ENCODE data around the gene SNRNP25. TPM values are rescaled to one million over a fixed set of nuclear protein-coding genes. Genes with fewer than 3 reads are reported as not detected.
"Not testable (repeated sequence)": the region's sequence is repeated elsewhere in the genome, so short reads cannot be mapped to it uniquely, and the experiment has no call there.

SNRNP25 gene
- total and polyA plus RNA-seq, 5 donors from 2014 or later, result 9.4 to 29.1 (median 19.3) TPM

DNA sequence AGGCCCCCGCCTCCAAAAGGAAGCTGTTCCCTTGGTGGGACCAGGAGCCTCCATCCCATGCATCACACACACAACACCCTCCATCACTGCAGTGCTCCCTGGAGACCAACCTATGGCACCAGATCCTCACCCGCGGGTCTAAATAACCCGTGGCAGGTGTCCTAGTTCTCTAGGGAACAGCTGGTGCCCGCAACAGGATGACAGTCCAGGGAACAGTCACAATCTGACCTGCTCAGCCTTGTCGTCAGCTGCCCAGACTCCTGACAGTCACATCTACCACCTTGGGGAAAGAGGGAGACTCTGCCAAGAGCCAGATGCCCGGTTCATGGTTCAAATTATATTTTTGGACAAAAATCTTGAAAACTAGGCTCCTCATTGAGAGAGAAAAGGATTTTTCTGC is 23.0 kb upstream of the SNRNP25 start:
- H3K4me3 ChIP-seq (ENCODE audit: low read depth, low read length); ATAC-seq (ENCODE audit: low read depth in 2 of 2); H3K36me3 Mint-ChIP-seq; H3K4me3 Mint-ChIP-seq; H3K9me3 ChIP-seq (ENCODE audit: control insufficient read depth in 2 of 2, low read length in 2 of 2); H3K27ac ChIP-seq (ENCODE audit: insufficient read depth, low read length, poor library complexity, severe bottlenecking); H3K27ac Mint-ChIP-seq; H3K9me3 Mint-ChIP-seq; H3K36me3 ChIP-seq (ENCODE audit: control insufficient read depth, insufficient read depth, low read length); H3K4me1 Mint-ChIP-seq; DNase-seq; H3K27me3 ChIP-seq (ENCODE audit: control insufficient read depth, insufficient read depth, low read length); H3K27me3 Mint-ChIP-seq; H3K4me1 ChIP-seq (ENCODE audit: control insufficient read depth, insufficient read depth, low read length, poor library complexity, severe bottlenecking): not testable (repeated sequence)

DNA sequence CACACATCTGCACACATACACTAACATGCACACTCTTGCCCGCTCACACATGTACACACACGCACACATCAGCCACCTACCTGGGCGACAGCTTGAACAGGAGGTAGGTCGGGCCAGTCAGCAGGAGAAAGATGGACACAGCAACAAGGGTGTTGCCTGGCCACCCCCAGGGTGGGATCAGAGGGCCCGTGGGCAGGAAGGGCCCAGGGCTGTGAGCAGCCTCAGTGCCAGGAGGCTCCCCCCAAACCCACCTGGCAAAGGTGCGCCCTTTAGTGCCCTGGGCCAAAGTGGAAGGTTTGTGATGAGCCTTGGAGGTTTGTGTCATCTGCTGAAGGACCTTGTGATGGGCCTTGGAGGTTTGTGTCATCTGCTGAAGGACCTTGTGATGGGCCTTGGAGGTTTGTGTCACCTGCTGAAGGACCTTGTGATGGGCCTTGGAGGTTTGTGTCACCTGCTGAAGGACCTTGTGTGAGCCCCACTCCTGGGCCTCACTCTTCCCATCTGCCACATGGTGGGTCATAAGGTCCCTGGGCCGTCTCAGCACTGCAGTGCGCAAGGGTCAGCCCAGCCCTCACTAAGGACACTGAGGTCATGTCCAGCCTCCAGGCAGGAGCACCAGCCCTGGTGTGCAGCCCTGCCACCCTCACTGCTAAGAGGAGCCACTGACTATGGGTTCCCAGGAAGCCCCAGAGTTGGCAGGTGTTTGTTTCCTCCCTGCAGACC is 20.3 kb upstream of the SNRNP25 start:
- not testable (repeated sequence) for H3K27ac Mint-ChIP-seq; H3K4me3 Mint-ChIP-seq; H3K27me3 ChIP-seq (ENCODE audit: control insufficient read depth, insufficient read depth, low read length); H3K4me1 ChIP-seq (ENCODE audit: control insufficient read depth, insufficient read depth, low read length, poor library complexity, severe bottlenecking); H3K36me3 ChIP-seq (ENCODE audit: control insufficient read depth, insufficient read depth, low read length); H3K36me3 Mint-ChIP-seq; H3K9me3 Mint-ChIP-seq; H3K4me3 ChIP-seq (ENCODE audit: low read depth, low read length); H3K27ac ChIP-seq (ENCODE audit: insufficient read depth, low read length, poor library complexity, severe bottlenecking); DNase-seq; H3K27me3 Mint-ChIP-seq; H3K9me3 ChIP-seq (ENCODE audit: control insufficient read depth in 2 of 2, low read length in 2 of 2); ATAC-seq (ENCODE audit: low read depth in 2 of 2)
- H3K4me1 Mint-ChIP-seq, result peaks cover 0 to 22% (median 12%) of the 10 kb centered on the region in 4 donors

DNA sequence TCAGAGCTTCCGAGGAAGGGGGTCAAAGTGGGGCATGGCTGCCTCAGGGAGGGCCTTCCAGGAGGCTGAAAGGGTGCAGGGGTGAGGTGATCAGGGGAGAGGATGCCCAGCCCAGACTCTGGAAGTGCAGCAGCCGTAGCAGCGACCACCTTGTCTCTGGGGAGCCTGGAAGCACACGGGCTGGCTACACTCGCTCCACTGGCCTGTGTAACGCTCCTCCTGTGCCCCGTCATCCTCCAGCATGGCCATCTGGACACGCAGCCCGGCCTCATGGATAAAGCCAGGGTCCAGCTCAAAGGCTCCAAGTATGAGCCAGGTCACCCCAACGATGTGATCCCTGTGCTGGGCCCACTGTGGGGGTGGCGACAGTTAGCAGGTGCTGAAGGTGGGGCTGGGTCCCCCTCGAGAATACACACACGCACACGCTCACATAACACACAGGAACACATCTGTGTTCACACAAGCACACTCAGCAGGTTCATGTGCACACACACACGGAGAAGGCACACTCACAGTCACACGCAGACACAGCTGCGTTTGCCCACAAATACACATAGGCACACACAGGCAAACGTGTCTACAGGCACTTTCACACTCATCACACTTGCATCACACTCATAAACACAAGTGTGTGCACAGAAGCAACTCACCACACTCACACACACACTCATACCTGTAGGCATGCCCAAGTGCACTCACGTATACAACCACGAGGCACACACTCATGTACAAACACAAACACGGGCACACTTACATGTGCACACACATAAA is 19.6 kb upstream of the SNRNP25 start:
- peaks cover 4% of the 10 kb centered on the region for H3K36me3 Mint-ChIP-seq
- no peaks in the 10 kb centered on the region for H3K36me3 ChIP-seq (ENCODE audit: control insufficient read depth, insufficient read depth, low read length)
- DNase-seq (no peak), ATAC-seq (ENCODE audit: low read depth in 2 of 2) (no peak)
- no peak overlapping the region for H3K4me3 Mint-ChIP-seq
- H3K9me3 Mint-ChIP-seq, result no peaks in the 10 kb centered on the region
- no peaks in the 10 kb centered on the region for H3K27me3 Mint-ChIP-seq
- H3K9me3 ChIP-seq (ENCODE audit: control insufficient read depth in 2 of 2, low read length in 2 of 2), result no peaks in the 10 kb centered on the region
- H3K27ac Mint-ChIP-seq, result peak overlapping the region; percentile 9 to 66 (median 11)
- H3K4me1 Mint-ChIP-seq, result peaks cover 0 to 29% (median 18%) of the 10 kb centered on the region in 4 donors
- H3K27me3 ChIP-seq (ENCODE audit: control insufficient read depth, insufficient read depth, low read length), result no peaks in the 10 kb centered on the region
- H3K4me3 ChIP-seq (ENCODE audit: low read depth, low read length), result no peak overlapping the region
- peaks cover 12% of the 10 kb centered on the region for H3K4me1 ChIP-seq (ENCODE audit: control insufficient read depth, insufficient read depth, low read length, poor library complexity, severe bottlenecking)
- no peak overlapping the region for H3K27ac ChIP-seq (ENCODE audit: insufficient read depth, low read length, poor library complexity, severe bottlenecking)

DNA sequence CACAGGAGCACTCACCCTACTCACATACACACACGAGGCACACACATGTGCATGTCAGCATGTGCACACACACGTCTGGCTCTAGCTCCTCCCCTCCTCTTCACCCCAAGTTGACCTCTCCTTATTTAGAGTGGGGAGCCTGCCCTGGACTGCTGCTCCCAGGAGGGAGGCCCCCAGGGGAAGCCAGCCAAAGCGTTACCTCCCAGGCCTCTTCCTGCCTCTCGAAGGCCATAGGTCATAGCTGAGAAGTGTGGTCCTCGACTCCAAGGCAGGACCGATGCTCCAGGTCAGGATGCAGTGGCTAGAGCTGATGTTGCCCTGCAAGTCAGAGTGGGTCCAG is 19.0 kb upstream of the SNRNP25 start:
- no peak overlapping the region for H3K4me3 ChIP-seq (ENCODE audit: low read depth, low read length)
- no peaks in the 10 kb centered on the region for H3K36me3 ChIP-seq (ENCODE audit: control insufficient read depth, insufficient read depth, low read length)
- Mint-ChIP-seq H3K27ac (peak overlapping the region; percentile 9 to 66 (median 11)), H3K4me1 (peaks cover 0 to 35% (median 22%) of the 10 kb centered on the region in 4 donors), H3K27me3 (no peaks in the 10 kb centered on the region), H3K36me3 (peaks cover 4% of the 10 kb centered on the region), H3K4me3 (no peak overlapping the region), H3K9me3 (no peaks in the 10 kb centered on the region)
- H3K27ac ChIP-seq (ENCODE audit: insufficient read depth, low read length, poor library complexity, severe bottlenecking), result no peak overlapping the region
- H3K9me3 ChIP-seq (ENCODE audit: control insufficient read depth in 2 of 2, low read length in 2 of 2), result no peaks in the 10 kb centered on the region
- DNase-seq (no peak), ATAC-seq (ENCODE audit: low read depth in 2 of 2) (no peak)
- H3K4me1 ChIP-seq (ENCODE audit: control insufficient read depth, insufficient read depth, low read length, poor library complexity, severe bottlenecking), result peaks cover 17% of the 10 kb centered on the region
- H3K27me3 ChIP-seq (ENCODE audit: control insufficient read depth, insufficient read depth, low read length), result no peaks in the 10 kb centered on the region

- no peak for DNase-seq
- H3K27ac ChIP-seq (ENCODE audit: insufficient read depth, low read length, poor library complexity, severe bottlenecking), result no peak overlapping the region
- H3K27me3 ChIP-seq (ENCODE audit: control insufficient read depth, insufficient read depth, low read length), result no peaks in the 10 kb centered on the region
- H3K9me3 Mint-ChIP-seq, result no peaks in the 10 kb centered on the region
- H3K36me3 Mint-ChIP-seq, result peaks cover 4% of the 10 kb centered on the region
- no peaks in the 10 kb centered on the region for H3K36me3 ChIP-seq (ENCODE audit: control insufficient read depth, insufficient read depth, low read length)
- H3K4me3 Mint-ChIP-seq, result no peak overlapping the region
- peaks cover 0 to 39% (median 22%) of the 10 kb centered on the region in 4 donors for H3K4me1 Mint-ChIP-seq
- H3K4me1 ChIP-seq (ENCODE audit: control insufficient read depth, insufficient read depth, low read length, poor library complexity, severe bottlenecking), result peaks cover 19% of the 10 kb centered on the region
- H3K4me3 ChIP-seq (ENCODE audit: low read depth, low read length), result no peak overlapping the region
- H3K27ac Mint-ChIP-seq, result peak overlapping the region in 2 of 3 donors; percentile 11 to 20
- no peaks in the 10 kb centered on the region for H3K9me3 ChIP-seq (ENCODE audit: control insufficient read depth in 2 of 2, low read length in 2 of 2)
- H3K27me3 Mint-ChIP-seq, result no peaks in the 10 kb centered on the region
- no peak for ATAC-seq (ENCODE audit: low read depth in 2 of 2)
These were observed 18.5 kb upstream of the SNRNP25 start for GRCh38 chr16:35011-35677.

GRCh38 chr16:35678-36305 is 17.8 kb upstream of the SNRNP25 start:
- no peak overlapping the region for H3K4me3 Mint-ChIP-seq
- H3K27me3 Mint-ChIP-seq, result no peaks in the 10 kb centered on the region
- H3K27ac ChIP-seq (ENCODE audit: insufficient read depth, low read length, poor library complexity, severe bottlenecking), result no peak overlapping the region
- ATAC-seq (ENCODE audit: low read depth in 2 of 2), result no peak
- H3K27me3 ChIP-seq (ENCODE audit: control insufficient read depth, insufficient read depth, low read length), result no peaks in the 10 kb centered on the region
- H3K9me3 Mint-ChIP-seq, result no peaks in the 10 kb centered on the region
- no peaks in the 10 kb centered on the region for H3K9me3 ChIP-seq (ENCODE audit: control insufficient read depth in 2 of 2, low read length in 2 of 2)
- DNase-seq, result no peak
- H3K36me3 ChIP-seq (ENCODE audit: control insufficient read depth, insufficient read depth, low read length), result no peaks in the 10 kb centered on the region
- peak overlapping the region in 2 of 3 donors; percentile 62 to 67 for H3K27ac Mint-ChIP-seq
- peaks cover 0 to 40% (median 22%) of the 10 kb centered on the region in 4 donors for H3K4me1 Mint-ChIP-seq
- H3K4me3 ChIP-seq (ENCODE audit: low read depth, low read length), result no peak overlapping the region
- H3K36me3 Mint-ChIP-seq, result peaks cover 4% of the 10 kb centered on the region
- H3K4me1 ChIP-seq (ENCODE audit: control insufficient read depth, insufficient read depth, low read length, poor library complexity, severe bottlenecking), result peaks cover 19% of the 10 kb centered on the region

DNA sequence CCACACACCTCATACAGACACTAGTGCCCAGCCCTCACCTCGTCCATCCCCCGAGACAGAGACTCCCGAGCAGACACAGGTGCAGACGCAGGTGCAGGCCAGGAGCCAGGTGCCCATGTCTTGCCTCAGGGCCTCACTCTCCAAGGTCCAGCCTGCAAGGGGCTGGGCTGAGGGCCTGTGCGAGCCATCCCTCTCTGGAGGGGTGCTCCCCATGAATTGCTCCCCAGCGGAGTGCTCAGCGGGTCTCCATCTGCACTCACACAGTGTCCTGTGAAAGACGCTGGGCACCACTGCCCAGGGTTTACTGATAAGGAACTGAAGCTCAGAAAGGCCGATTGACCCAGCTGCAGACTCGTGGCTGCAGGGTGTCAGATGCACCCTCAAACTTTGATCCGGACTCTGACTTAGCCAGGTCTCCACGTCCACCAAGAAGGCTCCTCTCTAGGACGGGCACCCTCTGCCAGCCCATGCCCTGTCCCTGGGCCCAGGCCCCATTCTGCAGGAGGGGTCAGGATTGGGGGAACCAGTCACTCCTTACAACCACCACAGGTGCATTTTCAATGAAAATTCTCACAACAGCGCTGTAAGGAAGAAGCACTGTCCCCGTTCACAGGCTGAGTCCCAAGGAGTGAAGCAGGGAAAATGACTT is 17.2 kb upstream of the SNRNP25 start:
- H3K27ac ChIP-seq (ENCODE audit: insufficient read depth, low read length, poor library complexity, severe bottlenecking), result no peak overlapping the region
- DNase-seq, result no peak
- H3K4me1 ChIP-seq (ENCODE audit: control insufficient read depth, insufficient read depth, low read length, poor library complexity, severe bottlenecking), result peaks cover 19% of the 10 kb centered on the region
- H3K4me1 Mint-ChIP-seq, result peaks cover 0 to 40% (median 22%) of the 10 kb centered on the region in 4 donors
- no peak overlapping the region for H3K4me3 ChIP-seq (ENCODE audit: low read depth, low read length)
- H3K4me3 Mint-ChIP-seq, result no peak overlapping the region
- peak overlapping the region; percentile 62 to 67 (median 64) for H3K27ac Mint-ChIP-seq
- H3K36me3 Mint-ChIP-seq, result peaks cover 4% of the 10 kb centered on the region
- H3K27me3 Mint-ChIP-seq, result no peaks in the 10 kb centered on the region
- no peak for ATAC-seq (ENCODE audit: low read depth in 2 of 2)
- no peaks in the 10 kb centered on the region for H3K9me3 Mint-ChIP-seq
- no peaks in the 10 kb centered on the region for H3K27me3 ChIP-seq (ENCODE audit: control insufficient read depth, insufficient read depth, low read length)
- no peaks in the 10 kb centered on the region for H3K36me3 ChIP-seq (ENCODE audit: control insufficient read depth, insufficient read depth, low read length)
- no peaks in the 10 kb centered on the region for H3K9me3 ChIP-seq (ENCODE audit: control insufficient read depth in 2 of 2, low read length in 2 of 2)

Measured in CD4-positive, CD25-positive, alpha-beta regulatory T cell (primary cell).